ENCODE measurements around the gene C5.
"Not testable (repeated sequence)": the region's sequence is repeated elsewhere in the genome, so short reads cannot be mapped to it uniquely, and the experiment has no call there.

- TF ChIP-seq CTCF (conservative IDR thresholded peaks at IDR 0.05; ENCODE audit: low read length); EZH2phosphoT487 (IDR thresholded peaks at IDR 0.05; ENCODE audit: borderline replicate concordance, low read depth, low read length): not testable (repeated sequence)
Measured at GRCh38 chr9:121028285-121028684, 21.8 kb downstream of the C5 start.
